Coronary artery (tissue), 2 donors: Measurements from ENCODE around the gene ADAMTSL2.

Source experiments
- DNase-seq: peaks from one replicate; pipeline ENCODE4 v3.0.0-alpha.2; 2017; ENCODE audit warnings: low spot score
- H3K27ac ChIP-seq, 2 donors: fragments of 200-600 bp; sonication (generic); one replicate each; pipeline ENCODE4 v1.5.1; 2016 to 2019
- H3K4me3 ChIP-seq: fragments of 200-600 bp; sonication (generic); 2 replicates; pipeline ENCODE4 v1.5.1; 2016; ENCODE audit warnings: mild to moderate bottlenecking, moderate library complexity
- TF ChIP-seq, protein P1 (sequence below): fragments of 200-600 bp; sonication (generic); IDR thresholded peaks from one replicate; pipeline ENCODE4 v1.5.1; 2019; ENCODE audit warnings: antibody characterized with exemption

ADAMTSL2 gene

GRCh38 chr9:133582501-133583045 is 48.1 kb downstream of the ADAMTSL2 start:
- no peak for DNase-seq
- Histone ChIP-seq H3K27ac (peak overlapping the region in 1 of 2 donors; percentile 59), H3K4me3 (no peak overlapping the region)
- TF ChIP-seq, protein P1, sequence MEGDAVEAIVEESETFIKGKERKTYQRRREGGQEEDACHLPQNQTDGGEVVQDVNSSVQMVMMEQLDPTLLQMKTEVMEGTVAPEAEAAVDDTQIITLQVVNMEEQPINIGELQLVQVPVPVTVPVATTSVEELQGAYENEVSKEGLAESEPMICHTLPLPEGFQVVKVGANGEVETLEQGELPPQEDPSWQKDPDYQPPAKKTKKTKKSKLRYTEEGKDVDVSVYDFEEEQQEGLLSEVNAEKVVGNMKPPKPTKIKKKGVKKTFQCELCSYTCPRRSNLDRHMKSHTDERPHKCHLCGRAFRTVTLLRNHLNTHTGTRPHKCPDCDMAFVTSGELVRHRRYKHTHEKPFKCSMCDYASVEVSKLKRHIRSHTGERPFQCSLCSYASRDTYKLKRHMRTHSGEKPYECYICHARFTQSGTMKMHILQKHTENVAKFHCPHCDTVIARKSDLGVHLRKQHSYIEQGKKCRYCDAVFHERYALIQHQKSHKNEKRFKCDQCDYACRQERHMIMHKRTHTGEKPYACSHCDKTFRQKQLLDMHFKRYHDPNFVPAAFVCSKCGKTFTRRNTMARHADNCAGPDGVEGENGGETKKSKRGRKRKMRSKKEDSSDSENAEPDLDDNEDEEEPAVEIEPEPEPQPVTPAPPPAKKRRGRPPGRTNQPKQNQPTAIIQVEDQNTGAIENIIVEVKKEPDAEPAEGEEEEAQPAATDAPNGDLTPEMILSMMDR = no peak

- peak overlapping the region in 1 of 2 donors; percentile 59 for H3K27ac ChIP-seq
Measured at GRCh38 chr9:133583111-133583510, 48.6 kb downstream of the ADAMTSL2 start.

GRCh38 chr9:133583586-133583985 is 49.1 kb downstream of the ADAMTSL2 start:
- H3K27ac ChIP-seq = peak overlapping the region in 1 of 2 donors; percentile 59
- TF ChIP-seq, protein P1 = no peak
- peak overlapping the region; percentile 28 for H3K4me3 ChIP-seq
- DNase-seq = no peak

More at GRCh38 chr9:133583111-133583510, 48.6 kb downstream of the ADAMTSL2 start:
- TF ChIP-seq, protein P1 = no peak
- no peak for DNase-seq
- no peak overlapping the region for H3K4me3 ChIP-seq

- TF ChIP-seq, protein P1 = no peak
- H3K4me3 ChIP-seq = peak overlapping the region; percentile 28
- no peak for DNase-seq
- H3K27ac ChIP-seq = peak overlapping the region in 1 of 2 donors; percentile 52
Measured at GRCh38 chr9:133584167-133584558, 49.7 kb downstream of the ADAMTSL2 start.

DNA sequence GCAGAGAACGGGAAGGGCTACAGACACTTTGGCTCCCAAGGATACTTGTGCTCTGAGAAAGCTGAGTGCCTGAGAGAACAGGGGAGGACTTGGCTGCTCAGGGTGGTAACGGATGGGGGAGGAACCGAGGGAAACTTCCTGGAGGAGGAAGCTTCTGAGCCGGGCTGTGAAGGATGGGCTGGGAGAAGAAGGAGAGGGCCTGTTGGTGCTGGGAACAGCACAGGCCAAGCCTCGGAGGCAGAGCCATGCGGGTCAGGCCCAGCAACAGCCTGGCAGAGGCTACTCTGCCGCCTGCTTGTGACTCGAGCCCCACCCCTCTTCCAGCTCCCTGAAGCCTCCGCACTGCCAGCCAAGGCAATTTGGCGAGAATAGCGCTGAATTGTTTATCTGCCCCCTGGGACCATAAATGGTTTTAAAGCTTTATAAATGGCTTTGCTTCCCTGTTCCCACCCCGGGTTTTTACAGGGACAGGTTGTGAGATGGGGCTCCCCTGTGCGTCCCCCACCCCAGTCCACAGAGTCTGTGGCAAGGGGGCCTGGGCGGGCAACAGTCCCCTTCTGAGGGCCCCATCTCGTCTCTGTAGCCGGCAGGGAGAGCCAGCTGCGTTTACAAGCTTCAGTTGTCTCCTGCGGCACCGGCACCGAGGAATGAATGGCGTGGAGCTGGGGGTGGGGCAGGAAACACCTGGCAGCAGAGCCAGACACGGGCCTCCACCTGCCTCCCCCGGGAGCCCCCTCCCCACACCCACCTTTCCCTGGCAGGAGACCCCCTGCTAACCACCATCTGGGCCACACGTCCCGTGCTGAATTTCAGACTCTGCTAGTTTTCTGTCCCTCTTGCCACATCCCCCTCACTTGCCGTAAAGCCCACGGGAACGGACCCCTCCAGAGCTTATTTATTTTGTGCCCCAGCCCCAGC is 50.3 kb downstream of the ADAMTSL2 start:
- TF ChIP-seq, protein P1 = no peak
- H3K27ac ChIP-seq = peak overlapping the region in 1 of 2 donors; percentile 52
- H3K4me3 ChIP-seq = peak overlapping the region; percentile 6
- no peak for DNase-seq

- DNase-seq = no peak
- TF ChIP-seq, protein P1 = no peak
- Histone ChIP-seq H3K27ac (no peak overlapping the region), H3K4me3 (no peak overlapping the region)
Measured at GRCh38 chr9:133585481-133586351, 51.2 kb downstream of the ADAMTSL2 start.
